Posterior cingulate gyrus (tissue), 11 donors: ENCODE data around the gene GJD2.

Experiments
- DNase-seq, 10 donors: peaks; one replicate each; pipeline versions ENCODE4 v3.0.0 to v3.0.0-alpha.2; 2020 to 2021; ENCODE audit warnings: mixed read lengths in 3 of 10
- intact Hi-C: fragments of 100-400 bp; cut with DNase I; formaldehyde crosslinking; loops from one replicate; pipeline ENCODE4 v1.15.1; 2023

Gene GJD2

GRCh38 chr15:34754674-34755418, at the start of gene GJD2:
TSS of gene GJD2 (minus strand) at chr15:34754998. CDS start at chr15:34754488, 510 bp downstream.
- intact Hi-C loops: no loop called here
- peak in 4 of 10 donors; percentile 27 to 81 (median 74) for DNase-seq

DNA sequence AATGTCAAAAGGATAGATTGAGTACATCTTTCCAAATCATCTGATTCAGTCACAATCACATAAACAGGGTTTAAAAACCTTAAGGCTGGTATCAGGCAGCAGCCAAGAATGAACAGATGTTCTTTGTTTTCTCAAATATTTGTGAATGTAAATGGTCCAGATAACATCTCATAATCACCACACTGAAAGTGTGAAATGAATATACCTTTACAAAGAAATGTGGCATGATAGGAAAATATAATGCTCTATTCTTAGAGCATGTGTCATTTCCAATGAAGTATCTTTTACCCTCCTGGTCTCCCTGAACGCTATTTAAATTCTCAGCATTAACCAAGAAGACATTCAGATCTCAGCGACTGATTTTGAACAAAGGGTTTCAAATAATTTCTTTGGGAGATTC, 49.3 kb upstream of the GJD2 start:
- no peak for DNase-seq
- intact Hi-C loops: no loop called here

DNA sequence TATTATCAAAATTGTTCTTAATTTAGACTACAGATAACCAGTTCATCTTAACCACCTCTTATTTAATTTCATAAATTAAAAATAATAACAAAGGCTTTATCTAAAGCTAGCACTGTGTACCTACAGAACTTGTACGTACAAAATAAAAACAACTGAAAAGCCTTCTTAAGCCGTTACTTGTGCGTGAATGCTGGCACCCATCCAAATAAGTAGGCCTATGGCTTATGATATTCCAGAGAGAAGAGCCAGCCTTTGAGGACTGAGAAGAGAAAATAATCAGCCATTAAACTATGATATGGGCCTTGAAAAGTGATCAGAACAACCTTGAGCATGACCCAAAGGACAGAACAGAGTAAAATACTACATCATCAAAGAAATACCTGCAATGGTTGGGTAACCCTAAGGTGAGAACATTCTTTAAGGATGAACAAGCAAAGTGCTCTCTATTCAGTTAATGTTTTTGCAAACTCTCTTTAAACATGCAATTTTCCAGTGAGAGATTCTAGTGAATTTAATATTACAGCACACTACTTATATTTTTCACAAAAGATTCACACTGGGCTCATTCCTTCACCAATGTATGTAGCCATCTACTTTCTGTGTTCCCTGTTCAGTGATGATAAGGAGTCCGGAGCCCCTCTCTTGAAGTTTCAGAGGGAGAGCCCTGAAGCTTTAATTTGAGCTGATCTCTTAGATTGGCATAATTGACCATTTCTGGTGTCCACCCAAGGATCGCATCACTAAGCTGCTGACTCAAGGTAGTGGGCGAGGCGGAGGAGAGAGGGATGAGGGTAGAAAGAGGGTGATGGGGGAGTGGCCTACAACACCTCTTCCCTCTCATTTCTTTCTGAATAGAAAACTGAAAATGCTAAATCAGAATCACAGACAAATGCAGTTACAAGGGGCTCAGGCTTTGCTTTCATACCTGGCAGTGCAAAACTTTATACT, 48.3 kb upstream of the GJD2 start:
- no peak for DNase-seq
- intact Hi-C loops: no loop called here

DNA sequence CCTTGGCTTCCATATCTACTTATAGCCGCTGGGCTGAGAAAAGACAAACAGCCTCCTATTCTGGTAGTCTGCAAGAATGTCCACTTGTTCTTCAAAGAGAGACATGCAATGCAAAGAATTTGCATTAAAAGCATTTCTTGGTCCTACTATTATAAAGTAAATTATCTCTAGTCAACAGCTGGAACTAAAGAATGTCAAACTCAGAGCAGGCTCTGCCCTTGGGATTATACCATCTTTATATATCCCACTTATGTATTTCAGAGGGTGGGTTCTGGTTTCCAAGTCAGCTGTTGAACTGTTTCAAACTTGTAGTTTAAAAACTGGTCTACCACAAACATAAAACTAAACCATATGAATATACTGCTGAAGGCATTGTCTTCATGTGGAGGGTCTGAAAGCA, 47.6 kb upstream of the GJD2 start:
- intact Hi-C loops: no loop called here

GRCh38 chr15:34799149-34800101, 44.6 kb upstream of the GJD2 start:
- peak in 3 of 10 donors; percentile 20 to 86 (median 75) for DNase-seq
- intact Hi-C loops: loop anchor here (10.0 kb wide), 1 partner anchor 95 kb away; no protein-coding TSS in a partner anchor

More for the DNA sequence above, 47.6 kb upstream of the GJD2 start:
- DNase-seq: no peak

DNA sequence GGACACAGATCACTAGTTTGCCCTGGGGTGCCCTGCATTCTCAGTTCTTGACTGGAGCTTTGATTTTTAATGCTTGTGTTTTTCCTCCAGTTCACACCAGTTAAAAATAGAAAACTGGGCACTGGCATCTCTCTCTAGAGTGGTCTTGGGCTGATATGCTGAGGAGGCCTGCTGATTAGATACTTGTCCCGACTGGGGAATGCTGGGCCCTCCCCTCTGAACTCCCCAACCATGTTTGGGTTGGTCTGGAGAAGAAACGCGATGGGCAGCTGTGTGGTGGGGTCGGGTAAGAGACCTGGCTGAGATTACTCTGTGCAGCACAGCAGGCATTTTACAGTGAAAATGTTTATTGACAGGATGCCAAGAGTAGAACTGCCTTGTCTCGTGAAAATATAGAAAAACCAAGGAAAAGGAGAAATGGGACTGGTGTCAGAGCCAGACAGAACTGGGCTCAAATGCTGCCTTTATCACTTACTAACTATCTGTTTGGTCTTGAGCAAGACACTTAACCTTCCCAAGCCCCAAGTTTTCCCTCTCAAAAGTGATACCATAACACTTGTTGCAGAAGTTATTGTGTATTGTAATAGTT, 42.1 kb upstream of the GJD2 start:
- DNase-seq: no peak
- intact Hi-C loops: loop anchor here (10.0 kb wide), 1 partner anchor 98 kb away; no protein-coding TSS in a partner anchor

- intact Hi-C loops: loop anchor here (10.0 kb wide), 1 partner anchor 99 kb away; no protein-coding TSS in a partner anchor
- peak in 7 of 10 donors; percentile 19 to 87 (median 38) for DNase-seq
Observed at GRCh38 chr15:34795267-34796081, 40.7 kb upstream of the GJD2 start, which contains the start of gene ACTC1. TSS of gene ACTC1 (minus strand) at chr15:34795549. CDS start at chr15:34794808, 741 bp downstream.

- DNase-seq: peak in 1 of 10 donors; percentile 79
- intact Hi-C loops: loop anchor here (10.0 kb wide), 1 partner anchor 100 kb away; no protein-coding TSS in a partner anchor
Observed at GRCh38 chr15:34794590-34795206, 39.9 kb upstream of the GJD2 start.

DNA sequence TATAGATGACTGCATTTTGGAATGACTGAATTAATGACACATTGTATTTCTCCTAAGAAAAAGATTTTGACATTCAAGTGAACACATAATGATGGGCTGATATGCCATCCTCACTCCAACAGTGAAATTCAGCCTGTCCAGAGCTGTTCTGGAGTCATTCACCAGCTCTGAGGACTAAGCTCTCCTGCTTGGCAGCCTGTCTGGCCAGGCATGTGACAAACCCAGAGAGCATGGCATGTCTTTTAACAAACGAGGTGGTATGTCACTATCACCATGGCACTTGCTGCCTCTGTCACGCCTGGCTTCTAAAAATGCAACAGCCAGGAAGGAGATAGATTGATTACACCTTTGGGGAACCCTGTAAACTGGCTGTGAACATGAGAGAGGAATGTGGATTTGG, 39.1 kb upstream of the GJD2 start:
- intact Hi-C loops: loop anchor here (10.0 kb wide), 1 partner anchor 101 kb away; no protein-coding TSS in a partner anchor
- DNase-seq: no peak

DNA sequence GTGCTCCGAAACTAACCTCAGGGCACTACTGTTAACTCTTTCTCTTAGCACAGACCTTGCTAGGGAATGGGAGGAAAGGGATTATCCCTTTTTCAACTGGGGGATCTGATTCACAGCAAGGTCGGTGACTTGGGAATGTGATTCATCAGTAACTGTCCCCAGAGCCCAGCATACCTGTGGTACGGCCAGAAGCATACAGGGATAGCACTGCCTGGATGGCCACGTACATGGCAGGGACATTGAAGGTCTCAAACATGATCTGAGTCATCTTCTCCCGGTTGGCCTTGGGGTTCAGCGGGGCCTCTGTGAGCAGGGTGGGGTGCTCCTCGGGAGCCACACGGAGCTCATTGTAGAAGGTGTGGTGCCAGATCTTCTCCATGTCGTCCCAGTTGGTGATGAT, 38.3 kb upstream of the GJD2 start:
- no peak for DNase-seq
- intact Hi-C loops: loop anchor here (10.0 kb wide), 1 partner anchor 102 kb away; no protein-coding TSS in a partner anchor

DNA sequence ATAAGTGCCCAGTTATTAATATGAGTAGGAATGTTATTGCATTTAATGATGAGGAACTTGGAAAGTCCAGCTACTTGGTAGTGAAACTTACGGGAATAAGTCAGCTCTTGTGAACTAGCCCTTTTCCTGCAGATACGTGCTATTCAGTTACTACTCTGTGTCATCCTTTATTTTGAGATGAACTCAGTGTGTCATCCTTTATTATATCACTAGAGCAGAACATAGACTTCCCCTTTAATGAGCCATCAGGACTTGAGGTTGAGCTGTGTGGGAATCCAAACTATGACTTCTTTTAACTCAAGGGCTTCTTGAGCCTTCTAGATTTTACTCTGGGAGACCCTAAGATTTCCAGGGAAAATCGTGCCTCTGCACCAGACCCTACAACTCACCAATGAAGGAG, 36.9 kb upstream of the GJD2 start:
- DNase-seq: no peak
- intact Hi-C loops: loop anchor here (10.0 kb wide), 1 partner anchor 103 kb away; no protein-coding TSS in a partner anchor

- intact Hi-C loops: loop anchor here (10.0 kb wide), 1 partner anchor 105 kb away; no protein-coding TSS in a partner anchor
- DNase-seq: no peak
Observed at GRCh38 chr15:34790121-34790520, 35.3 kb upstream of the GJD2 start.

GRCh38 chr15:34789326-34789725, 34.5 kb upstream of the GJD2 start:
- intact Hi-C loops: no loop called here
- no peak for DNase-seq

DNA sequence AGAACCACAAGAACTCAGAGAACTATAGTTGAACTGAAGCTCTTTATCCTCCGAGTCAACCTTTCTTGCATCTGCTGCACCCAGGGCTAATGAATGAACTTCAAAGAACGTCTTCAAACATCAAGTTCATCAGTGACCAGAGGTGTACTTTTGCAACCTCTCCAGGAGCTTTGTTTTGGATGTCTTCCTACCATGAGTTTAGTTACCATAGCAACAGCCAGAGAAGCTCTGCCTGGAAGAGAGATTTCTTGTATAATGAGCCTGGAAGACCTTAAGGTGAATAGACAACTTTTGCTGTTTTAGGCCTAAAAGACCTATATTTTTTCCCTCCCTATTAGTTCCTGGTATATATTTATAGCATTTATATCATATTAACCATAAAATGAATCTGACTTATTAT, 31.4 kb upstream of the GJD2 start:
- intact Hi-C loops: no loop called here
- DNase-seq: no peak

DNA sequence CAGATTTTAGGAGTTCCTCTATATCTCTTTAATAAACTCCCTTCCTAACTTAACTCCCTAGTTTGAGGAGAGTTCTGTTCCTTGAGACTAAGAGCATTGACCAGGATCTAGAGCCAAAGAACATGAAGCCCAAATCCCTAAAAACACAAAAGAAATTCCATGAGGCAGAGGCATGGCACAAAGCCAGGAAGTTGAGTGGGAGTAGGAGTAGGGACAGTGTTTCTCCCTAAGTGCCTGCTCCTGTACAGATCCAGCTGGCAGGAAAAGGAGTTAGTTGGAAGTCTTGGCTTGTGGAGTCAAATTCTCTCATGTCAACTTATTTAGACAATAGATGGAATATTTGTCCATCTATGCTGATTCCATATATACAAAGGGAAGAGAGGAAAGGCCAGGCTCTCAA, 29.2 kb upstream of the GJD2 start:
- intact Hi-C loops: no loop called here
- DNase-seq: no peak

DNA sequence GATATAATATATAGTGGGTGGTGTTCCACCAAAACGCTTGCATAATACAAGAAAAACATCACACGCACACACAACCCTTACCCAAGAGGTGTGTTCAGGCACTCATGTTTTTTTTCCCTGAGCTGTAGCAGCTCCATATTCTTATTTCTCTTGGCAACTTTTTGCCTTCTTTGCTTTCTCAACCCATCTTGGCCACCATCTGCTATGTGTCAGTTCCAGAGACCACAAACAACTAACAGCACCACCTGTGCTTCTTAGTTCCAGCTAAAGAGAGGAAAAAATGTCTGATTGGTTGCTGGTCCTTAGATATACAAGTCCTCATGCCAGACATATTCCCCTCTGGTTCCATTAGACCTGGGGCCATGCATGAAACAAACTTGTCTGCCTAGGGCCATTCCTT, 28.6 kb upstream of the GJD2 start:
- intact Hi-C loops: no loop called here

DNA sequence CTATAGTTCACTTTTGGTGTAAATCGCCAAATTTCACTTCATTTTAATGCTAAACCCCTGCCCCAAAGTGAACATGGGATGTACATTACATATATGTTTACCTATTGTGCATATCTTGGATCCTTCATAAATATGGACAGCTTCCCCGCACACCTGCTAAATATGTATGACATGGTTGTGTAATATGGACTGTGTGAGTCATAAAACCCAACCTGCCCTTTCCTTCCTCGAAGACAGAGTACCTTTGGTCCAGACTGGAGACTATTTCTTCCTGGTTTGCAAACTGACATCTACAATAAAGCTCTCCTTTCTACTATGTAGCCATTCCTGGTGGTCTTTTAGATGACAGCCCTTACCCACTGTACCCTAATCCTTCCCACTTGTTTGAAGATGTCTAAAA, 28.1 kb upstream of the GJD2 start:
- intact Hi-C loops: no loop called here

More for the DNA sequence above, 28.6 kb upstream of the GJD2 start:
- no peak for DNase-seq

DNA sequence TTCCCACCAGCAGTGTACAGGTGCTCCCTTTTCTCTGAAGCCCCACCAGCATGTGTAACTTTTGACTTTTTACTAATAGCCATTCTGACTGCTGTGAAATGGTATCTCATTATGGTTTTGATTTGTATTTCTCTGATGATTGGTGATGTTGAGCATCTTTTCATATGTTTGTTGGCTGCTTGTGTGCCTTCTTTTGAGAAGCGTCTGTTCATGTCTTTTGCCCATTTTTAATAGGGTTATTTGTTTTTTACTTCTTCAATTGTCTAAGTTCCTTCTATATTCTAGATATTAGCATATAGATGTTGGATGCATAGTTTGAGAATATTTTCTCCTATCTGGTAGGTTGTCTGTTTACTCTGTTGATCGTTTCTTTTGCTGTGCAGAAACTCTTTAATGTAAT, 25.9 kb upstream of the GJD2 start:
- no peak for DNase-seq
- intact Hi-C loops: no loop called here

More for the DNA sequence above, 28.1 kb upstream of the GJD2 start:
- DNase-seq: no peak
